Skeletal muscle satellite cell (primary cell): ENCODE measurements around the gene NOL3.

ENCODE experiments used
- H3K27me3 ChIP-seq: 2 replicates; pipeline ENCODE4 v1.7.0; 2013; ENCODE audit warnings: low read length; ENCODE audit not compliant: control insufficient read depth, insufficient read depth
- H3K36me3 ChIP-seq: 2 replicates; pipeline ENCODE4 v1.7.0; 2013; ENCODE audit warnings: mild to moderate bottlenecking, control low read depth, low read length; ENCODE audit not compliant: insufficient read depth
- H3K4me1 ChIP-seq: 2 replicates; pipeline ENCODE4 v1.7.0; 2013; ENCODE audit warnings: low read length; ENCODE audit not compliant: control insufficient read depth, insufficient read depth
- H3K4me2 ChIP-seq: 2 replicates; pipeline ENCODE4 v1.7.0; 2013; ENCODE audit warnings: mild to moderate bottlenecking, low read length
- H3K4me3 ChIP-seq: 2 replicates; pipeline ENCODE4 v1.7.0; 2013; ENCODE audit warnings: low read length
- H3K9ac ChIP-seq: 2 replicates; pipeline ENCODE4 v1.7.0; 2013; ENCODE audit warnings: mild to moderate bottlenecking, low read depth, low read length, moderate library complexity
- H3K9me3 ChIP-seq: replicated peaks from 2 replicates; pipeline ENCODE4 v1.7.0; 2013; ENCODE audit warnings: mild to moderate bottlenecking, control low read depth, low read length

Gene NOL3

GRCh38 chr16:67202956-67203493 is 32.7 kb downstream of the NOL3 start:
- Histone ChIP-seq H3K9ac (no peak overlapping the region), H3K36me3 (peaks cover 31% of the 10 kb centered on the region), H3K9me3 (no peaks in the 10 kb centered on the region), H3K27me3 (no peaks in the 10 kb centered on the region), H3K4me3 (no peak overlapping the region), H3K4me1 (peaks cover 19% of the 10 kb centered on the region), H3K4me2 (no peak overlapping the region)

GRCh38 chr16:67204076-67204475 is 33.7 kb downstream of the NOL3 start:
- no peaks in the 10 kb centered on the region for H3K27me3 ChIP-seq
- peaks cover 26% of the 10 kb centered on the region for H3K36me3 ChIP-seq
- peaks cover 22% of the 10 kb centered on the region for H3K4me1 ChIP-seq
- no peak overlapping the region for H3K4me3 ChIP-seq
- no peak overlapping the region for H3K4me2 ChIP-seq
- H3K9me3 ChIP-seq = no peaks in the 10 kb centered on the region
- no peak overlapping the region for H3K9ac ChIP-seq

DNA sequence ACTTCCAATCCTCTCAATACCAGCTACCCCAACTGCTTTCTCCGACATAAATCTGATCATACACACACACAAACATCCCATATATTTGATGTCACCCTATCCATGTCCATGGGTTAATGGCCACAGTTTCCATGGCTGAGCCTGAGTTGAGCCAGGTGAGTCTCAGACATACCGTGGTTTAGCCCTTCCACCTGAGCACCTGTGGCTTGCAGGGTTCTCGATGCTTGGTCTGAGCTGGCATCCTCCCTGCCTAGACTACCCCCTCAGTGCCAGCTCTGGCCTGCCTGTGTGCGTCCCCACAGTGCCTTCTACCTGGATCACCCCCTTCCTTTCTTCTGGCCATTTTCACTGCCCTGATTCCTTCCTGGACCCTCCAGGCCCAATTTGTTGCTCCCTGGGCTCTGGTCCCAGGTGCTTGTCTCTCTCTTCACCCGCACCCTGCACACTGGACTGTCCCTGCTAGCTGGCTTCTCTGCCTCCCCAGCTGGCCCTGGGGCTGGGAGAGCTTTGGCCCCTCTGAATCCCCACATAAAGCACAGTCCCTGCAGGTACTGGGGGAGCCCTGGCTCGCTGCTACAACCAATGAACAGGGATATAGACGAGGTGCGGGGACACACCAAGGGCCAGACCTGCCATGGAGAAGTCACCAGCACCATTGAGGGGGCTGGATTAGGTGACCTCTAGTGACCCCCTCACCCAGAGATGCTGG is 35.9 kb downstream of the NOL3 start:
- Histone ChIP-seq H3K4me2 (no peak overlapping the region), H3K27me3 (no peaks in the 10 kb centered on the region), H3K4me1 (peaks cover 22% of the 10 kb centered on the region), H3K36me3 (peaks cover 16% of the 10 kb centered on the region), H3K9ac (no peak overlapping the region), H3K4me3 (no peak overlapping the region), H3K9me3 (no peaks in the 10 kb centered on the region)

DNA sequence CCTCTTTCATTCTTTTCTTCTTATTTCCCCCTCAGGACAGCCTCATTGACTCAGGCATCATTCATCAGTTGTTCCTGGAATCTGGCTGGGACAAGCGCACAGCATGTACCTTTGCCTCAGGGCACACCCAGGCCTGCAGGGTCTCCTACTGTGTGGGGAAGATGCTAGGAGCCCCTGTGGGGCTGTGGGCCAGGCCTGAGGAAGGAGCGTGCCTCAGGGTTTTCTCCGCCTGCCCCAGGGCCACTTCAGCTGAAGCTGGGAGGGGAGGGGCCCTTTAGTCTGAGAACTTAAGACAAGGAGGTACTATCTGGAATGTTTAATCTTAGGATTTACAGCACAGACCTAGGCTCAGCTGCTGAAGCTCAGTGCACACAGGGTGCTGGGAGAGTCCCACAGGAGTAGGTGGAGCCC is 36.5 kb downstream of the NOL3 start:
- Histone ChIP-seq H3K9ac (no peak overlapping the region), H3K4me3 (no peak overlapping the region), H3K27me3 (no peaks in the 10 kb centered on the region)

DNA sequence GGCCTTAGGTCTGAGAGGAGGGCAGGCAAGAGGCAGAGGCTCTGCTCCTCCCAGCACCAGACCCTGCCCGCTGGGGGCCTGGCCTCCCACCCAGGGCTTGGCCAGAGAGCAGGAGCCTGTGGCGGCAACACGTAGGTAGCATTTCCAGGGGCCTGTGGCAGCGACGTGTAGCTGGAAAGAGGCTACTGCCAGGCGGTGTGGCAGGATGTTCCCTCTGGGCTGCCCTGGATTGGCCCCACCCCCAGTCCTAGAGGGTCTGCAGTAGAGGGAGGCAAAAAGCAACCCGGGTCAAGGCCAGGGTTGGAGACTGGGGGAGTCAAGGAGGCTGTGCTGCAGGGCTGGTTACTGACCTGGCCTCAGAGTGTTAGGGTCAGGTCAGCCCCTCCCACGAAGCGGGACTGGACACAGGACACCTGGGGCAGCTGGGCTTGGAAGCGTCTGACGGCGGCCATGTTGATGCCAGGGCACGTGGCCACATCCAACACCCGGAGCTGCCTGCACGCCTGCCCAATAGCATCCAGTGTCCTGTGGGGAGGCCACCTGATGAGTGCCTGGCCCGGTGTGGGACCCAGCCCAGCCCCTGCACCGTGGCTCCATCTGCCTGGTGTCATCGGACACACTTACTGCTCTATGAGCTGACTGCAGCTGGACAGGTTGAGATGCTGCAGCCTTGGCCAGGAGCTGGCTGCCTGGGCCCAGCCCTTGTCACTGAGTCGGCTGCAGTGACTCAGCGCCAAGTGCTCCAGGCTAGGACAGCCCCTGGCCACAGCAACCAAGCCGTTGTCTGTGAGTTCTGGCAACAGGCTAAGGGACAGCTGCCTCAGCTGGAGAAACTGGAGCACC is 37.1 kb downstream of the NOL3 start:
- H3K27me3 ChIP-seq = no peaks in the 10 kb centered on the region
- H3K9me3 ChIP-seq = no peaks in the 10 kb centered on the region
- H3K4me1 ChIP-seq = peaks cover 22% of the 10 kb centered on the region
- no peak overlapping the region for H3K9ac ChIP-seq
- peaks cover 10% of the 10 kb centered on the region for H3K36me3 ChIP-seq
- H3K4me2 ChIP-seq = no peak overlapping the region
- H3K4me3 ChIP-seq = peak overlapping the region; percentile 33

More for the DNA sequence above, 36.5 kb downstream of the NOL3 start:
- H3K36me3 ChIP-seq = peaks cover 10% of the 10 kb centered on the region
- no peaks in the 10 kb centered on the region for H3K9me3 ChIP-seq
- peaks cover 22% of the 10 kb centered on the region for H3K4me1 ChIP-seq
- H3K4me2 ChIP-seq = no peak overlapping the region

- H3K4me3 ChIP-seq = peak overlapping the region; percentile 33
- no peak overlapping the region for H3K9ac ChIP-seq
- H3K27me3 ChIP-seq = no peaks in the 10 kb centered on the region
- peaks cover 10% of the 10 kb centered on the region for H3K36me3 ChIP-seq
- peaks cover 22% of the 10 kb centered on the region for H3K4me1 ChIP-seq
- no peak overlapping the region for H3K4me2 ChIP-seq
- H3K9me3 ChIP-seq = no peaks in the 10 kb centered on the region
These were observed 38.0 kb downstream of the NOL3 start for GRCh38 chr16:67208154-67208896.

- H3K4me2 ChIP-seq = no peak overlapping the region
- H3K36me3 ChIP-seq = no peaks in the 10 kb centered on the region
- H3K27me3 ChIP-seq = no peaks in the 10 kb centered on the region
- peaks cover 22% of the 10 kb centered on the region for H3K4me1 ChIP-seq
- H3K9ac ChIP-seq = no peak overlapping the region
- H3K9me3 ChIP-seq = no peaks in the 10 kb centered on the region
- no peak overlapping the region for H3K4me3 ChIP-seq
These were observed 39.2 kb downstream of the NOL3 start for GRCh38 chr16:67209565-67209964.

- Histone ChIP-seq H3K9ac (no peak overlapping the region), H3K9me3 (no peaks in the 10 kb centered on the region), H3K4me1 (peaks cover 22% of the 10 kb centered on the region), H3K4me2 (no peak overlapping the region), H3K27me3 (no peaks in the 10 kb centered on the region), H3K4me3 (no peak overlapping the region), H3K36me3 (no peaks in the 10 kb centered on the region)
These were observed 40.0 kb downstream of the NOL3 start for GRCh38 chr16:67210069-67210937.

GRCh38 chr16:67211674-67212073 is 41.3 kb downstream of the NOL3 start:
- H3K27me3 ChIP-seq = no peaks in the 10 kb centered on the region

GRCh38 chr16:67212766-67213165 is 42.4 kb downstream of the NOL3 start:
- Histone ChIP-seq H3K4me1 (peaks cover 6% of the 10 kb centered on the region), H3K4me3 (no peak overlapping the region), H3K4me2 (no peak overlapping the region), H3K36me3 (no peaks in the 10 kb centered on the region), H3K9me3 (no peaks in the 10 kb centered on the region), H3K27me3 (no peaks in the 10 kb centered on the region), H3K9ac (no peak overlapping the region)

More at GRCh38 chr16:67211674-67212073, 41.3 kb downstream of the NOL3 start:
- no peak overlapping the region for H3K9ac ChIP-seq
- no peak overlapping the region for H3K4me3 ChIP-seq
- H3K4me1 ChIP-seq = peaks cover 17% of the 10 kb centered on the region
- no peak overlapping the region for H3K4me2 ChIP-seq
- H3K9me3 ChIP-seq = no peaks in the 10 kb centered on the region
- H3K36me3 ChIP-seq = no peaks in the 10 kb centered on the region
